Panc1 (cell line): Measurements from ENCODE around the gene PBXIP1.

Experiments used
- POLR2AphosphoS5 ChIP-seq: IDR thresholded peaks from 2 replicates; pipeline ENCODE4 v1.6.1; 2012; ENCODE audit warnings: mild to moderate bottlenecking, low read depth, low read length, moderate library complexity
- SIN3A ChIP-seq: IDR thresholded peaks from 2 replicates; pipeline ENCODE4 v1.6.1; 2012; ENCODE audit warnings: low read depth, mild to moderate bottlenecking, low read length, moderate library complexity, borderline replicate concordance; ENCODE audit not compliant: insufficient read depth
- TCF7L2 ChIP-seq: IDR thresholded peaks from 2 replicates; pipeline ENCODE4 v1.6.1; 2011; ENCODE audit warnings: mild to moderate bottlenecking, low read depth, low read length, inconsistent platforms
- TF ChIP-seq, protein P1 (sequence below): fragments of 450-650 bp; IDR thresholded peaks from 2 replicates; pipeline ENCODE4 v1.5.1; 2017; ENCODE audit warnings: mild to moderate bottlenecking
- TF ChIP-seq, protein P2 (sequence below), 2 experiments: IDR thresholded peaks; 2 replicates each; pipeline ENCODE4 v1.6.1; 2011 to 2012; ENCODE audit warnings: low read depth in 2 of 2, control low read depth in 1 of 2, low read length in 1 of 2, mild to moderate bottlenecking in 1 of 2, moderate library complexity in 1 of 2; ENCODE audit not compliant: insufficient read depth in 1 of 2

- TF ChIP-seq, protein P1, sequence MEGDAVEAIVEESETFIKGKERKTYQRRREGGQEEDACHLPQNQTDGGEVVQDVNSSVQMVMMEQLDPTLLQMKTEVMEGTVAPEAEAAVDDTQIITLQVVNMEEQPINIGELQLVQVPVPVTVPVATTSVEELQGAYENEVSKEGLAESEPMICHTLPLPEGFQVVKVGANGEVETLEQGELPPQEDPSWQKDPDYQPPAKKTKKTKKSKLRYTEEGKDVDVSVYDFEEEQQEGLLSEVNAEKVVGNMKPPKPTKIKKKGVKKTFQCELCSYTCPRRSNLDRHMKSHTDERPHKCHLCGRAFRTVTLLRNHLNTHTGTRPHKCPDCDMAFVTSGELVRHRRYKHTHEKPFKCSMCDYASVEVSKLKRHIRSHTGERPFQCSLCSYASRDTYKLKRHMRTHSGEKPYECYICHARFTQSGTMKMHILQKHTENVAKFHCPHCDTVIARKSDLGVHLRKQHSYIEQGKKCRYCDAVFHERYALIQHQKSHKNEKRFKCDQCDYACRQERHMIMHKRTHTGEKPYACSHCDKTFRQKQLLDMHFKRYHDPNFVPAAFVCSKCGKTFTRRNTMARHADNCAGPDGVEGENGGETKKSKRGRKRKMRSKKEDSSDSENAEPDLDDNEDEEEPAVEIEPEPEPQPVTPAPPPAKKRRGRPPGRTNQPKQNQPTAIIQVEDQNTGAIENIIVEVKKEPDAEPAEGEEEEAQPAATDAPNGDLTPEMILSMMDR = no peak
- no peak for TF ChIP-seq POLR2AphosphoS5
- no peak for TF ChIP-seq SIN3A
- TF ChIP-seq, protein P2, sequence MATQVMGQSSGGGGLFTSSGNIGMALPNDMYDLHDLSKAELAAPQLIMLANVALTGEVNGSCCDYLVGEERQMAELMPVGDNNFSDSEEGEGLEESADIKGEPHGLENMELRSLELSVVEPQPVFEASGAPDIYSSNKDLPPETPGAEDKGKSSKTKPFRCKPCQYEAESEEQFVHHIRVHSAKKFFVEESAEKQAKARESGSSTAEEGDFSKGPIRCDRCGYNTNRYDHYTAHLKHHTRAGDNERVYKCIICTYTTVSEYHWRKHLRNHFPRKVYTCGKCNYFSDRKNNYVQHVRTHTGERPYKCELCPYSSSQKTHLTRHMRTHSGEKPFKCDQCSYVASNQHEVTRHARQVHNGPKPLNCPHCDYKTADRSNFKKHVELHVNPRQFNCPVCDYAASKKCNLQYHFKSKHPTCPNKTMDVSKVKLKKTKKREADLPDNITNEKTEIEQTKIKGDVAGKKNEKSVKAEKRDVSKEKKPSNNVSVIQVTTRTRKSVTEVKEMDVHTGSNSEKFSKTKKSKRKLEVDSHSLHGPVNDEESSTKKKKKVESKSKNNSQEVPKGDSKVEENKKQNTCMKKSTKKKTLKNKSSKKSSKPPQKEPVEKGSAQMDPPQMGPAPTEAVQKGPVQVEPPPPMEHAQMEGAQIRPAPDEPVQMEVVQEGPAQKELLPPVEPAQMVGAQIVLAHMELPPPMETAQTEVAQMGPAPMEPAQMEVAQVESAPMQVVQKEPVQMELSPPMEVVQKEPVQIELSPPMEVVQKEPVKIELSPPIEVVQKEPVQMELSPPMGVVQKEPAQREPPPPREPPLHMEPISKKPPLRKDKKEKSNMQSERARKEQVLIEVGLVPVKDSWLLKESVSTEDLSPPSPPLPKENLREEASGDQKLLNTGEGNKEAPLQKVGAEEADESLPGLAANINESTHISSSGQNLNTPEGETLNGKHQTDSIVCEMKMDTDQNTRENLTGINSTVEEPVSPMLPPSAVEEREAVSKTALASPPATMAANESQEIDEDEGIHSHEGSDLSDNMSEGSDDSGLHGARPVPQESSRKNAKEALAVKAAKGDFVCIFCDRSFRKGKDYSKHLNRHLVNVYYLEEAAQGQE (IDR thresholded peaks at IDR 0.05; ENCODE audit: insufficient read depth in 1 of 2, low read depth in 2 of 2, low read length in 1 of 2) = no peak
- TF ChIP-seq TCF7L2 = no peak
Measured at GRCh38 chr1:154940213-154940560, 15.7 kb downstream of the PBXIP1 start.
